GM11168 (cell line): Measurements from ENCODE around the gene MAP2K5.

Experiments
- in situ Hi-C: fragments of 300-500 bp; cut with MboI; formaldehyde crosslinking; loops from one replicate; pipeline ENCODE4 v1.12.0; 2022; ENCODE audit warnings: low sequenced_read_pairs; ENCODE audit not compliant: unreplicated experiment

Gene MAP2K5

DNA sequence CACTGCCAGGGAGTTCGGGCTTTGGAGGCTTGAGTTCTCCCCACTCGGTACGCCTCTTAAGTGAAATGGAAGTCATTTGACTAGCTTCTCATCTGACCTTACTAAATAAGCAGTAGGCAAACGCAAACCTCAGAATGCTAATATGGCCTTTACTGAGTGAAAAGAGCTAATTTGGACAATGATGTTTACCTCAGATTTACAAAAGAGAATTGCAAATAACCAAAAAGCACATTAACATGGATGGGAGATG, 298.9 kb downstream of the MAP2K5 start:
- in situ Hi-C loops: no loop called here

DNA sequence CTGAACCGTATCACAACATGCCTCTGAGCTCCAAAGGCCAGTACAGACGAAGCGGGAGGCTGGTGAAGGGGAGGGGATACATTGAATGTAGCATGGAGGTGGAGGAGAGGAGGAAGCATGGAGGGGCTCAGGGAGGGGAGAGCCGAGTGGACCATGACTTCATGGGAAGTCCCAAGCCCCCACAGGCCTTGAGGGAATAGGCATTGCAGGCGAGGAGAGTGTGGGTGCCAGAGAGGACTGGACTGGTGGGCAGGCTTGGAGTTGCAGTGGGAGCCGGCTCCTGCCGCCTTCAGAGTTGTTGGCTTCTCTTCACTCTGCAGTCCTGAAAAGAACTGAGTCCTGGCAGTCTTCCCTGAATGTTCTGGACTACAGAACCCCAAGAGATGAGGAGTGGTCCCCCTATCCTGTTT, 300.6 kb downstream of the MAP2K5 start:
- in situ Hi-C loops: no loop called here

DNA sequence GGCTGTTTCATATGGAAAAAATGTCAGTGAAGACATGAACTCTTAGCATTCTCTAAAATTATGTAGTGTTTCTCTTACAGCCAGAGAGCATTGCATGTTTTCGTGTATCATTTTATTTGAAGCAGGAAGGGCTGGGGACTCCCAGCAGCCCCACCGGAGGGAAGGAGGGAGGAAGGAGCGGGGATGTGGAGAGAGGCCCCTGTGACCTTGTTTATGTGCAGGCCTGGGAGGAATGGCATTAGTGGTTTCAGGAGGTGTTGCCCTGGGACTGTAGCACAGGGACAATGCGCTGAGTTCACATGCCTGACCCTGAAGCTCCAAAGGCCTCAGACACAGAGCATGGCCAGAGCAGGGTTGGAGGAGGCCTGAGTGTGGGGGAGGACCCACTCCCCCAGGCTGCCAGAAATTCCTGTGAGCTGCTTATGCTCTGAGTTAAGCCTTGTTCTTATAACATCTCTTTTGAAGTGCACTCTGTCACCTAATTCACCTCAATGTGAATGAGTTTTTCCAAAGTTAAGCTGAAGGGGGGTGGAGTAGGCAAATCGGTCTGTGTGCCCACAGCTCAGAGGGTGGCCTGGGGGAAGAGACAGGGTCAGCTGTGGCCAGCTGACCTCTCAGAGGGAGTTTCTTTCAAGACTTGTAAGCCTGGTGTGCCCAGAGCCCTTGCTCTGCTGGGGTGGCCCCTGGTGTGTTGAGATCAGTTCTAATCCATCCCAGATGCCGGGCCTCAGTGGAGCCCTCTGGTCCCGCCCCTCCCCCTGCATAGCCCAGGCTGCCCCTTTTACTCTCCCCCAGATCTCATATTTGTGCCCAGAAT, 301.3 kb downstream of the MAP2K5 start:
- in situ Hi-C loops: no loop called here

DNA sequence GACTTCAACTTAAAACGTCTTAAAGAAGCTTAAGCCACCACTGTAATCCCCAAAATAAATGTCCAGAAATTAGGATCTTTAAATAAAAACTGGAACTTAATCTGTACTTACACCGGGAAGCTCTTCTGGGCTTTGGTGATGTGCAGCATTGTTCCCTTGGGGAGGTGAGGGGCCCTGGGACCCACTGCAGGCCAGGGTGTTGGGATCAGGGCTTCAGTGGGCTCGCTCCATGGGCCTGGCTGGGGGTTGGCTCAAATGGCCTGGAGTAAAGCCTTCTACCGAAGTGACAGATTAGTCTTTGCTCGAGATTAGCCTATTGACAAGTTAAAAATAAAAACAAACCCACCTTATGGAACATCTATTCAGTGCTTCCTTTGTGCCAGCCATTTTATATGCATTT, 303.5 kb downstream of the MAP2K5 start:
- in situ Hi-C loops: no loop called here

DNA sequence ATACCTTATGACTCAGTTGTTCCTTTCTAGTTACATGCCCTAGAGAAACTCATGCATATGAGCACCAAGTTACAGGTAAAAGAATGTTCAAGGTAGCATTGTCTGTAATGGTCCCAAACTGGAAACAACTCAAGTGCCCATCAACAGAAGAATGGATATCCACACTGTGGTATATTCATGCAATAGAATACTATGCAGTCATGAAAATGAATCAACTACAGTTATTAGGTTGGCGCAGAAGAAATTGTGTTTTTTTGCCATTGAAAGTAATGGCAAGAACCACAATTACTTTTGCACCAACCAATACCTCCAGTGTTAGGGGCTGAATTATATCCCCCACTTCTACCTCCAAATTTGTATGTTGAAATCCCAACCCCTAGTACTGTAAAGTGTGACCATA, 307.0 kb downstream of the MAP2K5 start:
- in situ Hi-C loops: no loop called here

DNA sequence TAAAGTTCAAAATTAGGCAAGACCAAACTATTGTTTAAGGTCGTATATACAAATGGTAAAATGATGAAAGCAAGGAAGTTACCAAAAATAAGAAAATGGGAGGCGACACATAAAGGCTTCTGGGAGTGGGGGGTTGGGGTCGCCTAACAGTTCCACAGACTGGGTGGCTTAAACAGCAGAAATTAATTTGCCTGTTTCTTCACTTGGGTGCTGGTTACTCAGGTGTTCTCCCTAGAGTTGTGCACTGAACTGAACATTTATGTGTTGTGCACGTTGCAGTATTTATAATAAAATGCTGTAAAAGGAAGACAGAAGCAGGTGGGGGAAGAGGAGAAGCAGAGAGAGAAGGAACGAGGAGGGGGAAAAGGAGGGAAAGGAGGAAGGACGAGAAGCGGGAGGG, 307.8 kb downstream of the MAP2K5 start:
- in situ Hi-C loops: no loop called here

DNA sequence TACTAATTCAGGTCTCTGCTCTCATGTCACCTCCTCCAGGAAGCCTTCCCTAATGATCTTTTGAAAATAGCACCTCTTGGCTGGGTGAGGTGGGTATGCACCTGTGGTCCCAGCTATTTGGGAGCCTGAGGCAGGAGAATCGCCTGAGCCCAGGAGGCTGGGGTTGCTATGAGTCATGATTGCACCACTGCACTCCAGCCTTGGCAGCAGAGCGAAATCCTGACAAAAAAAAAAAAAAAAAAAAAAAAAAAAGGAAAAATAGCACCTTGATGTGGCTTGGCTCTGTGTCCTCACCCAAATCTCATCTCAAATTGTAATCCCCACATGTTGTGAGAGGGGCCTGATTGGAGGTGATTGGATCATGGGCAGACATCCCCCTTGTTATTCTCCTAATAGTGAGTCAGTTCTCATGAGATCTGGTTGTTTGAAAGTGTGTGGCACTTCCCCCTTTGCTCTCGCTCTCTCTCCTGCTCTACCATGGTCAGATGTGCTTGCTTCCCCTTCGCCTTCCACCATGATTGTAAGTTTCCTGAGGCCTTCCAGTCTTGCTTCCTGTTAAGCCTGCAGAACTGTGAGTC, 308.6 kb downstream of the MAP2K5 start:
- in situ Hi-C loops: no loop called here

DNA sequence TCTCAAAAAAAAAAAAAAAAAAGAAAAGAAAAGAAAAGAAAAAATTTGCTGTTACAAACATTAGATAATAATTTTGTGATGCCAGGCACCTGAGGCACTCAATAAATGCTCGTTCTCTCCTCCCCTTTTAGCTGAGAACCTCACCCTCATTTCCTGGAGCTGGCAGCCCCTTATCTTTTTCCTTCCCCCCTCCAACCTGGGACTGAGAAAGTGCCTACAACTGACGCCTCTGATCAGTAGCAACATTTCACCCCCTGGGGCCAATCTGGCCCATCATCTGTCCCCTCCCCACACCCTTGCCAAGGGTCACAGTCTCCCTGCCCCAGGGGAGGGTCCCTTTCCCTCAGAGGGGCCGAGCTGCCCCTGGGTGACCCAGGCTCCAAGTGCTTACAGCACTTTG, 309.9 kb downstream of the MAP2K5 start:
- in situ Hi-C loops: no loop called here

DNA sequence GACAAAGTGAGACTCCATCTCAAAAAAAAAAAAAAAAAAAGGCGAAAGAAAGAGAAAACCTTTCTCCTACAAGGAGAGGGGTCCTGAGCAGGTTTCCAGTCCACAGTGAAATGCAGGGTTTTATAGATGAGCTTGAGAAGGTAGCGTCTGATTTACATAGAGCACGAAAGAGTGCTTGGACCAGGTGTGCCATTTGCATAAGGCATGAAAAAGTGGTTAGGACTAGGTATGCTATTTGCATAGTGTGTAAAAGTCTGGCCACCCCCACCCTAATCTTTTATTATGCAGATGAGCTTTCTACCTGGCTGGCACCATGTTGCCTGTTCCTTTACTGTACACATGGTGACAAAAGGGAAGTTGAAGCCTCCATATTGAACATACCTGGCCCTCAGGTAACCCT, 311.0 kb downstream of the MAP2K5 start:
- in situ Hi-C loops: no loop called here

DNA sequence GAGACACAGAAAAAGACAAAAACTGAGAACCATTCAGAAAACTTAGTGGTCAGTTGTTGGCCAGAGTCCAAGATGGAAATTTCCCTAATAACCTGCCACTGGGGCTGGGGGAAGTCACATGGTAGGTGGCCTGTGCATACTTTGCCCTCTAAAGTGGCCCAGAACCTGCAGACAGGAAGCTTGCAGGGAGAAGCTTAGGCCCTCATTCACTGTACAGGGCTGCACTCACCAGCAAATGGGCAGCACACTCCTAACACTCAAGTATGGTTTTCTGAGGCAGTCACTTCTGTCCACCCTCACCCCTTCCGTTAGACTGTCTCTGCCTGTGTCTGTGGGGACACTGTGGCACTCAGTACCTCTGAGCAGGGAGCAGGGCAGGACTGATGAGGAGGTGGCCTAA, 311.9 kb downstream of the MAP2K5 start:
- in situ Hi-C loops: no loop called here

DNA sequence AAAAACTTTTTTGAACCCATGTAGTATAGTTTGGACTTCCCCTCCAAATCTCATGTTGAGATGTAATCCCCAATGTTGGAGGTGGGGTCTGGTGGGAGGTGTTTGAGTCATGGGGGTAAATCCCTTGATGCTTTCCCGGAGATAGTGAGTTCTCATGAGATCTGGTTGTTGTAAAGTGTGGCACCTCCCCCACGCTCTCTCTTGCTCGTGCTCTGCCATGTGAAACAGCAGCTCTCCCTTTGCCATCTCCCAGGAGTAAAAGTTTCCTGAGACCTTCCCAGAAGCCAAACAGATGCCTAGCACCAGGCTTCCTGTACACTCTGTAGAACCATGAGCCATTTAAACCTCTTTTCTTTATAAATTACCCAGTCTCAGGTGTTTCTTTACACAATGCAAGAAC, 313.3 kb downstream of the MAP2K5 start:
- in situ Hi-C loops: no loop called here
